HG03432 (cell line): ENCODE results near the gene SETBP1.

Experiments
- ATAC-seq: cut with Tn5 transposase; IDR thresholded peaks from one replicate; pipeline ENCODE4 v1.9.1; 2021; ENCODE audit warnings: mild to moderate bottlenecking, moderate library complexity; ENCODE audit not compliant: unreplicated experiment

The SETBP1 gene

GRCh38 chr18:44921974-44922373 lies 241.3 kb downstream of the SETBP1 start:
- no peak for ATAC-seq

GRCh38 chr18:44922968-44923367 lies 242.3 kb downstream of the SETBP1 start:
- ATAC-seq, result no peak

GRCh38 chr18:44924785-44925499 lies 244.3 kb downstream of the SETBP1 start:
- no peak for ATAC-seq

GRCh38 chr18:44927127-44927849 lies 246.6 kb downstream of the SETBP1 start:
- no peak for ATAC-seq

- ATAC-seq, result no peak
Measured at GRCh38 chr18:44934901-44935300, 254.2 kb downstream of the SETBP1 start.

- no peak for ATAC-seq
Measured at GRCh38 chr18:44935455-44935854, 254.8 kb downstream of the SETBP1 start.

GRCh38 chr18:44936485-44936884 lies 255.8 kb downstream of the SETBP1 start:
- ATAC-seq, result no peak

- ATAC-seq, result no peak
Measured at GRCh38 chr18:44937960-44938719, 257.5 kb downstream of the SETBP1 start.

GRCh38 chr18:44938720-44939665 lies 258.3 kb downstream of the SETBP1 start:
- no peak for ATAC-seq

- no peak for ATAC-seq
Measured at GRCh38 chr18:44941516-44941915, 260.8 kb downstream of the SETBP1 start.

- ATAC-seq, result no peak
Measured at GRCh38 chr18:44942073-44942472, 261.4 kb downstream of the SETBP1 start.

- no peak for ATAC-seq
Measured at GRCh38 chr18:44943311-44943881, 262.7 kb downstream of the SETBP1 start.

GRCh38 chr18:44944461-44944860 lies 263.8 kb downstream of the SETBP1 start:
- no peak for ATAC-seq

- no peak for ATAC-seq
Measured at GRCh38 chr18:44945888-44946401, 265.3 kb downstream of the SETBP1 start.

- no peak for ATAC-seq
Measured at GRCh38 chr18:44946529-44947113, 265.9 kb downstream of the SETBP1 start.

- no peak for ATAC-seq
Measured at GRCh38 chr18:44949967-44950366, 269.3 kb downstream of the SETBP1 start.

GRCh38 chr18:44950685-44951195 lies 270.1 kb downstream of the SETBP1 start:
- ATAC-seq, result no peak

- no peak for ATAC-seq
Measured at GRCh38 chr18:44951748-44952147, 271.1 kb downstream of the SETBP1 start.

- no peak for ATAC-seq
Measured at GRCh38 chr18:44954257-44954656, 273.6 kb downstream of the SETBP1 start.
